GM21423 (cell line): ENCODE results near the gene SDHC.

Experiments used
- ATAC-seq: cut with Tn5 transposase; IDR thresholded peaks from one replicate; pipeline ENCODE4 v1.9.1; 2021; ENCODE audit warnings: mild to moderate bottlenecking, moderate library complexity; ENCODE audit not compliant: unreplicated experiment

The SDHC gene

GRCh38 chr1:161314201-161314981, at the start of gene SDHC:
Gene SDHC (plus strand): TSS chr1:161314381. CDS start chr1:161314406, 25 bp downstream.
- peak; percentile 93 for ATAC-seq

- no peak for ATAC-seq
Measured at GRCh38 chr1:161265305-161265704, 48.9 kb upstream of the SDHC start.

- no peak for ATAC-seq
Measured at GRCh38 chr1:161266202-161266601, 48.0 kb upstream of the SDHC start.

- ATAC-seq, result no peak
Measured at GRCh38 chr1:161266836-161267235, 47.3 kb upstream of the SDHC start.

GRCh38 chr1:161267321-161267720, 46.9 kb upstream of the SDHC start:
- no peak for ATAC-seq

GRCh38 chr1:161273402-161273801, 40.8 kb upstream of the SDHC start:
- ATAC-seq, result no peak

- no peak for ATAC-seq
Measured at GRCh38 chr1:161274874-161275273, 39.3 kb upstream of the SDHC start.

GRCh38 chr1:161282991-161283390, 31.2 kb upstream of the SDHC start:
- no peak for ATAC-seq

GRCh38 chr1:161285113-161285512, 29.1 kb upstream of the SDHC start:
- no peak for ATAC-seq

- ATAC-seq, result no peak
Measured at GRCh38 chr1:161285521-161285920, 28.7 kb upstream of the SDHC start.

GRCh38 chr1:161287482-161288054, 26.6 kb upstream of the SDHC start:
- no peak for ATAC-seq

- no peak for ATAC-seq
Measured at GRCh38 chr1:161290779-161291178, 23.4 kb upstream of the SDHC start.

- no peak for ATAC-seq
Measured at GRCh38 chr1:161297415-161297814, 16.8 kb upstream of the SDHC start.

GRCh38 chr1:161298116-161298515, 16.1 kb upstream of the SDHC start:
- no peak for ATAC-seq

GRCh38 chr1:161299347-161299746, 14.8 kb upstream of the SDHC start:
- ATAC-seq, result no peak

- no peak for ATAC-seq
Measured at GRCh38 chr1:161300478-161300877, 13.7 kb upstream of the SDHC start.

GRCh38 chr1:161304927-161305866, 9.0 kb upstream of the SDHC start:
- ATAC-seq, result no peak

- peak; percentile 64 for ATAC-seq
Measured at GRCh38 chr1:161305867-161306519, 8.2 kb upstream of the SDHC start.

- no peak for ATAC-seq
Measured at GRCh38 chr1:161307230-161307768, 6.9 kb upstream of the SDHC start.

GRCh38 chr1:161307892-161308638, 6.1 kb upstream of the SDHC start:
- no peak for ATAC-seq
